Endodermal cell (in vitro differentiated cells): ENCODE results near the gene AMIGO1. TPM values are rescaled to one million over a fixed set of nuclear protein-coding genes. Genes with fewer than 3 reads are reported as not detected.

Experiments used
- DNase-seq: peaks from one replicate; pipeline ENCODE4 v3.0.0-alpha.2; 2017
- H3K27ac ChIP-seq: 2 replicates; pipeline ENCODE4 v1.5.1; 2013; ENCODE audit warnings: mild to moderate bottlenecking, low read depth, low read length, moderate library complexity
- H3K27me3 ChIP-seq: 2 replicates; pipeline ENCODE4 v1.6.1; 2013; ENCODE audit warnings: mild to moderate bottlenecking, low read length, moderate library complexity; ENCODE audit not compliant: insufficient read depth, control insufficient read depth, poor library complexity, severe bottlenecking
- H3K36me3 ChIP-seq: 2 replicates; pipeline ENCODE4 v1.7.0; 2013; ENCODE audit warnings: mild to moderate bottlenecking, low read length, moderate library complexity; ENCODE audit not compliant: control insufficient read depth, insufficient read depth
- H3K4me1 ChIP-seq: one replicate; pipeline ENCODE4 v1.7.0; 2013; ENCODE audit warnings: low read length; ENCODE audit not compliant: control insufficient read depth, insufficient read depth
- H3K4me3 ChIP-seq: 2 replicates; pipeline ENCODE4 v1.5.1; 2013; ENCODE audit warnings: mild to moderate bottlenecking, low read length, moderate library complexity
- H3K9ac ChIP-seq: 2 replicates; pipeline ENCODE4 v1.6.1; 2013; ENCODE audit warnings: mild to moderate bottlenecking, low read length, moderate library complexity; ENCODE audit not compliant: poor library complexity, severe bottlenecking; ENCODE audit errors: extremely low read depth
- H3K9me3 ChIP-seq: 2 replicates; pipeline ENCODE4 v1.6.1; 2013; ENCODE audit warnings: mild to moderate bottlenecking, low read length, moderate library complexity; ENCODE audit not compliant: control insufficient read depth
- H3K27ac Mint-ChIP-seq: 2 replicates; pipeline ENCODE4 v1.8.0; 2020; ENCODE audit warnings: mixed read lengths
- H3K27me3 Mint-ChIP-seq: 2 replicates; pipeline ENCODE4 v1.8.0; 2021; ENCODE audit warnings: mild to moderate bottlenecking, mixed read lengths; ENCODE audit not compliant: insufficient read depth
- H3K36me3 Mint-ChIP-seq: 2 replicates; pipeline ENCODE4 v1.8.0; 2020; ENCODE audit warnings: low read depth, mixed read lengths
- H3K4me1 Mint-ChIP-seq: 2 replicates; pipeline ENCODE4 v1.8.0; 2020; ENCODE audit warnings: mixed read lengths
- H3K4me3 Mint-ChIP-seq: 2 replicates; pipeline ENCODE4 v1.8.0; 2020; ENCODE audit warnings: mild to moderate bottlenecking, moderate library complexity, mixed read lengths
- H3K9me3 Mint-ChIP-seq: 2 replicates; pipeline ENCODE4 v1.8.0; 2020; ENCODE audit warnings: mild to moderate bottlenecking, mixed read lengths
- WGBS, 2 experiments: methylation state at CpG; one replicate each; pipeline versions ENCODE4 v1.1.5 to v1.1.7; 2013; ENCODE audit warnings: missing lambda C conversion rate in 2 of 2, mixed read lengths in 1 of 2; ENCODE audit not compliant: insufficient coverage in 1 of 2, insufficient read length in 1 of 2; 5-methylcytosine and 5-hydroxymethylcytosine counted together
- total RNA-seq, 2 donors: library from RNA; stranded (reverse); fragmentation: NEBNext Ultra II Directional in 1 of 2; extraction: Animal tissue kit (Norgen Biotek cat#: 25700) in 1 of 2; gene quantifications; 2 replicates in 1 of 2; 3 replicates in 1 of 2; pipeline ENCODE4 v1.2.1, GENCODE V29; 2021
- TF ChIP-seq, protein P1 (sequence below): fragments of 200-600 bp; sonication (generic); conservative IDR thresholded peaks from 2 replicates; pipeline ENCODE4 v1.5.0; 2021; ENCODE audit warnings: antibody characterized with exemption, mild to moderate bottlenecking

The AMIGO1 gene
- total RNA-seq, 2 donors from 2014 or later, result 2.4 to 2.7 TPM

DNA sequence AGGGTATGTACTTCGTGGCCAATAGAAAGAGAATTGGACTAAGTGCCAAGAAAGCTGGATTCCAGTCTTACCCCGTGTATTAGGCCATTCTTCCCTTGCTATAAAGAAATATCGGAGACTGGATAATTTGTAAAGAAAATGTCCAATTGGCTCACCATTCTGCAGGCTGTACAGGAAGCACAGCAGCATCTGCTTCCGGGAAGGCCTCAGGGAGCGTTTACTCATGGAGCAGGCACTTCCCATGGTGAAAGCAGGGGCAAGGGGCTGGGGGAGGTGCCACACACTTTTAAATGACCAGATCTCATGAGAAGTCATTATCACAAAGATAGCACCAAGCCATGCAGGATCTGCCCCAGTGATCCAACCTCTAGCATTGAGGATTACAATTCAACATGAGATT is 7.8 kb upstream of the AMIGO1 start:
- Mint-ChIP-seq H3K9me3 (no peaks in the 10 kb centered on the region), H3K4me1 (no peaks in the 10 kb centered on the region), H3K36me3 (no peaks in the 10 kb centered on the region), H3K27ac (no peak overlapping the region), H3K27me3 (peaks cover 29% of the 10 kb centered on the region), H3K4me3 (no peak overlapping the region)
- TF ChIP-seq, protein P1, sequence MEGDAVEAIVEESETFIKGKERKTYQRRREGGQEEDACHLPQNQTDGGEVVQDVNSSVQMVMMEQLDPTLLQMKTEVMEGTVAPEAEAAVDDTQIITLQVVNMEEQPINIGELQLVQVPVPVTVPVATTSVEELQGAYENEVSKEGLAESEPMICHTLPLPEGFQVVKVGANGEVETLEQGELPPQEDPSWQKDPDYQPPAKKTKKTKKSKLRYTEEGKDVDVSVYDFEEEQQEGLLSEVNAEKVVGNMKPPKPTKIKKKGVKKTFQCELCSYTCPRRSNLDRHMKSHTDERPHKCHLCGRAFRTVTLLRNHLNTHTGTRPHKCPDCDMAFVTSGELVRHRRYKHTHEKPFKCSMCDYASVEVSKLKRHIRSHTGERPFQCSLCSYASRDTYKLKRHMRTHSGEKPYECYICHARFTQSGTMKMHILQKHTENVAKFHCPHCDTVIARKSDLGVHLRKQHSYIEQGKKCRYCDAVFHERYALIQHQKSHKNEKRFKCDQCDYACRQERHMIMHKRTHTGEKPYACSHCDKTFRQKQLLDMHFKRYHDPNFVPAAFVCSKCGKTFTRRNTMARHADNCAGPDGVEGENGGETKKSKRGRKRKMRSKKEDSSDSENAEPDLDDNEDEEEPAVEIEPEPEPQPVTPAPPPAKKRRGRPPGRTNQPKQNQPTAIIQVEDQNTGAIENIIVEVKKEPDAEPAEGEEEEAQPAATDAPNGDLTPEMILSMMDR, result no peak
- no peak for DNase-seq
- H3K4me3 ChIP-seq, result no peak overlapping the region
- no peaks in the 10 kb centered on the region for H3K4me1 ChIP-seq
- H3K27ac ChIP-seq, result no peak overlapping the region
- no peak overlapping the region for H3K9ac ChIP-seq
- no peaks in the 10 kb centered on the region for H3K36me3 ChIP-seq
- H3K9me3 ChIP-seq, result no peaks in the 10 kb centered on the region
- 84 to 89% methylated on average over 5 of the region's 5 CpGs for WGBS, 2 experiments
- H3K27me3 ChIP-seq, result peaks cover 6% of the 10 kb centered on the region

DNA sequence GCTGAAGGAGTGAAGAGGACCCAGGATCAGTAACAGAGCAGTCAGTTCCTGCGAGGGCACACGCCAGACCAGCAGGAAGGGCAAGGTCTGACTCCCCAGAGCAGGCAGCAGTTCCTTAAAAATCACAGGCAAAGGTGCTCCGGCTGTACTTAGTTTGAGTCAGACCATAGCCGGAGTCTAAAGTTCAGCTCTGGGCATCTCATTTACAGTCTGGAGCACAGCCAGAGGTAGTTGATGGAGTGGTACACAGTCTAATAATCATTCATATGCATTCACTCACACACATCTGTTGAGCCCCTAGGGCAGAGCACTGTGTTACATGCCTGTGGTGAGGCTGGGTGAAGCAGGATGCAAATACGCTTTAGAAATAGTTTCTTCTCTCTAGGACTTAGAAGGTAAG is 7.3 kb upstream of the AMIGO1 start:
- no peak for DNase-seq
- Mint-ChIP-seq H3K4me3 (no peak overlapping the region), H3K27ac (no peak overlapping the region), H3K4me1 (no peaks in the 10 kb centered on the region), H3K27me3 (peaks cover 30% of the 10 kb centered on the region), H3K36me3 (no peaks in the 10 kb centered on the region), H3K9me3 (no peaks in the 10 kb centered on the region)
- H3K4me3 ChIP-seq, result no peak overlapping the region
- TF ChIP-seq, protein P1, result no peak
- no peaks in the 10 kb centered on the region for H3K4me1 ChIP-seq
- 90 to 93% methylated on average over 3 to 5 of the region's 5 CpGs for WGBS, 2 experiments
- H3K9me3 ChIP-seq, result no peaks in the 10 kb centered on the region
- no peak overlapping the region for H3K27ac ChIP-seq
- H3K36me3 ChIP-seq, result no peaks in the 10 kb centered on the region
- H3K9ac ChIP-seq, result no peak overlapping the region
- peaks cover 11% of the 10 kb centered on the region for H3K27me3 ChIP-seq

DNA sequence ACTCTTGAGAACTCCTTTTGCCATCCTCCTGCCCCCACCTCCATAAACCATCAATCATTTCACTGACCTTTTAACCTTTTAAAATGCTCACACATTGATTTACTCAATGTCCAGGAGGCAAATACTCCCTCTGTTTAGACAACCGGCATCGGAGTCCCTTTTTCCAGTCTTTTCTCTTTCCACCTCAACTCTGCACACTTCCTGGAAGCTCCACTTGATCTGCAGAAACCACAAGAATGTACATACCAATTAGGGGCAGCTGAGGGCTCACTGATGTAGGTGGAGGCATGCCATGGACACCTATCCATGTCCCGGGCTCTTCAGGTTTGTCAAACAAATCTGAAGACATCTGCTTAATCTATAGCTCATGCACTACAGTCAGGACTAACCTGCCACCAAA is 5.3 kb upstream of the AMIGO1 start:
- Mint-ChIP-seq H3K27me3 (peaks cover 37% of the 10 kb centered on the region), H3K9me3 (no peaks in the 10 kb centered on the region), H3K4me3 (no peak overlapping the region), H3K27ac (no peak overlapping the region), H3K36me3 (no peaks in the 10 kb centered on the region), H3K4me1 (peaks cover 7% of the 10 kb centered on the region)
- WGBS, 2 experiments, result 82 to 87% methylated on average over 3 of the region's 3 CpGs
- Histone ChIP-seq H3K9me3 (no peaks in the 10 kb centered on the region), H3K4me3 (no peak overlapping the region), H3K4me1 (no peaks in the 10 kb centered on the region), H3K9ac (no peak overlapping the region), H3K27ac (no peak overlapping the region), H3K27me3 (peaks cover 31% of the 10 kb centered on the region), H3K36me3 (no peaks in the 10 kb centered on the region)
- no peak for DNase-seq
- TF ChIP-seq, protein P1, result no peak
